Hematopoietic multipotent progenitor cell treated with erythropoietin and hydrocortisone succinate and interleukin-3 and kit ligand, for 6 days (in vitro differentiated cells): Measurements from ENCODE around the gene DAZAP2.
"Not testable (repeated sequence)": the region's sequence is repeated elsewhere in the genome, so short reads cannot be mapped to it uniquely, and the experiment has no call there.

Source experiments
- DNase-seq: peaks from one replicate; pipeline ENCODE4 v3.0.0-alpha.2; 2015

DAZAP2 gene

DNA sequence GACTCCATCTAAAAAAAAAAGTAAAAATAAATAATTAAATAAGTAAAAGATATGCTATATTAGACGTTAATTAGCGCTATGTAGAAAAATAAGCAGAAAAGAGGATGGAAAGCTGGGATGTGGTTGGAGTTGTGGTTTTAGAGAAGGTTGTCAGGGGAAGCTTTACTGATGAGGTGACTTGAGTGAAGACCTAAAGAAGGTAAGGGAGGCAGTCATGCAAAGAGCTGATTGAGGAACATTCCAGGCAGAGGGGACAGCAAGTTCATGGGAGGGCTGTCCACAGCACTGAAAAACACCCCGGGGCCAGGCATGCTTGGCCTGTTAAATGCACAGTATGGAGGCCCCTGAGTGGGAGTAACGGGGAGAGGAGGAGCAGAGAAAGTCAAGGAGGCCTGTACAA, 15.9 kb downstream of the DAZAP2 start:
- no peak for DNase-seq

DNA sequence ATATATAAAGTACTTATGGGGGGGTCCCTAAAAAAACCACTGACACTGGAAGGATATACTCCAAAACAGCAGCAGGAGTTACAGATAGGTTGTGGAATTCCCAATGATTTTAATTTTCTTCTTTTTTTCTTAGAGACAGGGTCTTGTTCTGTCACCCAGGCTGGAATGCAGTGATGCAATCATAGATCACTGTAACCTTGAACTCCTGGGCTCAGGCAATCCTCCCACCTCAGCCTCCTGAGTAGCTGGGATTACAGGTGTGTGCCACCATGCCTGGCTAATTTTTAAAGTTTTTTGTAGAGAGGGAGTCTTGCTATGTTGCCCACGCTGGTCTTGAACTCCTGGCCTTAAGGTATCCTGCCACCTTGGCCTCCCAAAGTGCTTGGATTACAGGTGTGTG, 21.0 kb downstream of the DAZAP2 start:
- not testable (repeated sequence) for DNase-seq

- peak; percentile 82 for DNase-seq
These were observed 24.1 kb downstream of the DAZAP2 start for GRCh38 chr12:51262758-51263177.

GRCh38 chr12:51263341-51263740, 24.7 kb downstream of the DAZAP2 start:
- no peak for DNase-seq

DNA sequence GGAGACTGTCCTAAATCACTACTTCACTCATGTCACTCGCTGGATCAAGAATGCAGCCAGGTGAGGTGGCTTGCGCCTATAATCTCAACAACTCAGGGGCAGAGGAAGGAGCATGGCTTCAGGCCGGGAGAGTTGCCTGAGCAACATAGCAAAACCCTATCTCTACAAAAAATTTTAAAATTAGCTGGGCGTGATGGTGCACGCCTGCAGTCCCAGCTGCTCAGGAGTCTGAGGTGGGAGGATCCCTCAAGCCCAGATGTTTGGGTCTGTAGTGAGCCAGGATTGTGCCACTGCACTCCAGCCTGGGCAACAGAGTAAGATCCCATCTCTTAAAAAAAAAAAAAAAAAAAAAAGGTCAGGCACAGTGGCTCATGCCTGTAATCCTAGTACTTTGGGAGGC, 25.7 kb downstream of the DAZAP2 start:
- DNase-seq, result no peak

DNA sequence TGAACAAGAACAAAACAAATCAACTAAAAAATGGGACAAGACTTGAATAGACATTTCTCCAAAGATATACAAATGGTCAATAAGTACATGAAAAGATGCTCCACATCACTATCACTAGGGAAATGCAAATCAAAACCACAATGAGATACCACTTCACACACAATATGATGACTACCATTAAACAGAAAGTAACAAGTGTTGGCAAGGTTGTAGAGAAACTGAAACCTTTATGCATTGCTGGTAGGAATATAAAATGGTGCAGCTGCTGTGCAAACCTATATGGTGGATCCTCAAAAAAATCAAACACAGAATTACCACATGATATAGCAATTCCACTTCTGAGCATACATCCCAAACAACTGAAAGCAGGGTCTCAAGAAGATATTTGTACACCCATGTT, 26.4 kb downstream of the DAZAP2 start:
- no peak for DNase-seq

GRCh38 chr12:51269174-51270066, 30.8 kb downstream of the DAZAP2 start:
- peak; percentile 67 for DNase-seq

- DNase-seq, result peak; percentile 44
These were observed 31.7 kb downstream of the DAZAP2 start, which contains the start of gene SMAGP for GRCh38 chr12:51270067-51270950. SMAGP (minus strand) TSS chr12:51270415; CDS start chr12:51269278, 1,137 bp downstream.

- no peak for DNase-seq
These were observed 32.4 kb downstream of the DAZAP2 start for GRCh38 chr12:51270951-51271518.

DNA sequence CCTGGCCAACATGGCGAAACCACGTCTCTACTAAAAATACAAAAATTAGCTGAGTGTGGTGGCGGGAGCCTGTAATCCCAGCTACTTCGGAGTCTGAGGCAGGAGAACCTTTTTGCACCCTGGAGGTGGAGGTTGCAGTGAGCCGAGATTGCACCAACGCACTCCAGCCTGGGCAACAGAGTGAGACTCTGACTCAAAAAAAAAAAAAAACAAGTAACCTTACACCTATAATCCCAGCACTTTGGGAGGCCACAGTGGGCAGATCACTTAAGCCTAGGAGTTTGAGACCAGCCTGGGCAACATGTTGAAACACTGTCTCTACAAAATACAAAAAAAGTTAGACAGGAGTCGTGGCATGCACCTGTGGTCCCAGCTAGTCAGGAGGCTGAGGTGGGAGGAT, 34.2 kb downstream of the DAZAP2 start:
- not testable (repeated sequence) for DNase-seq

- no peak for DNase-seq
These were observed 36.5 kb downstream of the DAZAP2 start for GRCh38 chr12:51275088-51275487.

DNA sequence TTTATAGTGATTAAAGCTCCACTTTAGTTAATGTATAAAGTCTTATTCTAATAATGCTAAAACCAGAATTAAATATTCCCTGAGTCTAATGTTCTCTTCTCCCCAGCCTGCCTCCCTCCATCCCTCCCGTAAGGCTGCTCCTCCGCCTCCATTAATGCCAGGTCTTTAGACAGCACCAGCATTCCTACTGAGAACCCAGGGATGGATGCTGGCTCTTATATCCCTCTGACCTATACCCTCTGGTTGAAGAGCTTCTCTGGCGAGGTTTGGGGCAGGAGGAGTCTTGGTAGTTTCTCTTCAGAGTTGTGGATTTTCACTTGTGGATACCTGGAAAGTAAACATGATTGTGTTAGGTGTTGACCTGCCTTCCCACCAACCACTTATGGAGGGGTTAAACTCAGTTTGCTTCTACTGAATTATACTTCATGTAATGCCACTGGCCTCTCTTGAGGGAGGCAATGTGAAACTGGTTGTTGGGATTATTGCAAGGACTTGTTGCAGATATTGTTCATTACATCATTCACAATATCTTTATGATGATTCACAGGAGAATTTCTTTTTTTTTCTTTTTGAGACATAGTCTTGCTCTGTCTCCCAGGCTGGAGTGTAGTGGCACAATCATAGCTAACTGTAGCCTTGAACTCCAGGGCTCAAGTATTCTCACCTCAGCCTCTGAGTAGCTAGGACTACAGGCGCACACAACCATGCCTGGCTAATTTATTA, 42.7 kb downstream of the DAZAP2 start:
- no peak for DNase-seq

DNA sequence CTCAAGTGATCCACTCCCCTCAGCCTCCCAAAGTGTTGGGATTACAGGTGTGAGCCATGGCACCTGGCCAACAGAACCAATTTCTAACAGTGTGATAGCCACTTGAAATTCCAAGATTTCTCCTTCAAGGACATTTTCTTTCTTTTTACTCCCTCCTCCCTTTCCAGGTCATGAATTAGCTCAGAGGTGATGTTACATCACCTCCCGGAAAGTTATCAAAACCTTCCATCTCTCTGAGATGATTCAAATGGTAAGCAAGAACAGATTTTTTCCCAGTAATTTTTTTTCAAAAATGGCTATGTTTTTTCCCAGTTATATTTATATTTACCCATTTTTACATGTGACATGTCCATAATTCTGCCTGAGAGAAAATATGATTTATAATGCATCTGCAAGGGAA, 47.2 kb downstream of the DAZAP2 start:
- no peak for DNase-seq

GRCh38 chr12:51291603-51292513, 53.2 kb downstream of the DAZAP2 start:
- DNase-seq, result peak; percentile 18
